Kidney capillary endothelial cell (primary cell): ENCODE data around the gene EIF6.
"Not testable (repeated sequence)": the region's sequence is repeated elsewhere in the genome, so short reads cannot be mapped to it uniquely, and the experiment has no call there.

Experiments
- DNase-seq: peaks from one replicate; pipeline ENCODE4 v3.0.0-alpha.2; 2018; ENCODE audit warnings: low spot score

Gene EIF6

GRCh38 chr20:35284267-35284991 lies at the start of gene EIF6:
Gene EIF6 (minus strand): TSS chr20:35284772. CDS start chr20:35284487, 285 bp downstream.
- DNase-seq = peak; percentile 86

GRCh38 chr20:35333606-35334005 lies 49.0 kb upstream of the EIF6 start:
- no peak for DNase-seq

GRCh38 chr20:35332540-35333200 lies 48.1 kb upstream of the EIF6 start:
- no peak for DNase-seq

GRCh38 chr20:35329435-35330139 lies 45.0 kb upstream of the EIF6 start:
- DNase-seq = no peak

- DNase-seq = no peak
These were observed 44.1 kb upstream of the EIF6 start for GRCh38 chr20:35328689-35329088.

- DNase-seq = no peak
These were observed 43.6 kb upstream of the EIF6 start for GRCh38 chr20:35328095-35328685.

GRCh38 chr20:35327074-35327976 lies 42.8 kb upstream of the EIF6 start:
- DNase-seq = no peak

GRCh38 chr20:35326740-35327073 lies 42.1 kb upstream of the EIF6 start:
- no peak for DNase-seq

GRCh38 chr20:35326021-35326739 lies 41.6 kb upstream of the EIF6 start:
- DNase-seq = no peak

GRCh38 chr20:35325401-35325800 lies 40.8 kb upstream of the EIF6 start:
- DNase-seq = no peak

- no peak for DNase-seq
These were observed 36.0 kb upstream of the EIF6 start for GRCh38 chr20:35320396-35321126.

- DNase-seq = no peak
These were observed 35.3 kb upstream of the EIF6 start for GRCh38 chr20:35319871-35320197.

- DNase-seq = no peak
These were observed 34.8 kb upstream of the EIF6 start for GRCh38 chr20:35319192-35319870.

GRCh38 chr20:35318502-35319157 lies 34.1 kb upstream of the EIF6 start:
- DNase-seq = no peak

- no peak for DNase-seq
These were observed 33.0 kb upstream of the EIF6 start for GRCh38 chr20:35317416-35318210.

GRCh38 chr20:35316086-35316485 lies 31.5 kb upstream of the EIF6 start:
- DNase-seq = no peak

GRCh38 chr20:35315632-35316020 lies 31.1 kb upstream of the EIF6 start:
- DNase-seq = not testable (repeated sequence)

GRCh38 chr20:35314816-35315631 lies 30.5 kb upstream of the EIF6 start:
- DNase-seq = no peak
